ENCODE results near the gene NCLN. TPM values are rescaled to one million over a fixed set of nuclear protein-coding genes. Genes with fewer than 3 reads are reported as not detected.

The NCLN gene
- total RNA-seq, 2 donors from 2014 or later: 75.0 to 195 TPM

DNA sequence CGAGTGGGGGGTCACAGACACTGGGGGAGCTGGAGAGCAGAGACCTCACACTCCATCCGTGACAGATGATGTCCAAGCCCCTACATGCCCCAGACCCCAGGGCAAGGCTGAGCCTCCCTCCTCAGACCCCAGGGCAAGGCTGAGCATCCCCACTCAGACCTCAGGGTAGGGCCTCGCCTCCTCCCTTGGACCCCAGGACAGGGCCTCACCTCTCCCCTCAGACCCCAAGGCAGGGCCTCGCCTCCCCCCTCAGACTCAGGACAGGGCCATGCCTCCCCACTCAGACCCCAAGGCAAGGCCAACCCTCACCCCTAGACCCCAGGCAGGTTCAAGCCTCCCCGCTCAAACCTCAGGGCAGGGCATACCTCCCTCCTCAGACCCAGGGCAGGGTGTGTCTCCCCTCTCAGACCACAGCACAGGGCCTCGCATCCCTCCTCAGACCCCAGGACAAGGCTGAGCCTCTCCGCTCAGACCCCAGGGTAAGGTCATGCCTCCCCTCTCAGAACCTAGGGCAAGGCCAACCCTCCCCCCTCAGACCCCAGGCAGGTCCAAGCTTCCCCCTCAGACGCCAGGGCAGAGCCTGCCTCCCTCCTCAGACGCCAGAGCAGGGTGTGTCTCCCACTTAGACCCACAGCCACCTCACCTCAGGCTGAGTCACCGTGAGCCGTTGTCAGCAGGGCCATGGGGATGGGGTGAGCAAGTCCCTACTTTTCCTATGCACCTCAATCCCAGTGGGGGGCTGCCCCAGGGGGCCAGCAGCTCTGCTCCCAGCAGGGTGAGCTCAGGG, 8.8 kb upstream of the NCLN start:
- intact Hi-C loops (cut with DNase I): no loop called here
- peak overlapping the region in 1 of 2 donors; percentile 73 for H3K9ac ChIP-seq (ENCODE audit: low read depth in 2 of 2, low read length in 2 of 2)

DNA sequence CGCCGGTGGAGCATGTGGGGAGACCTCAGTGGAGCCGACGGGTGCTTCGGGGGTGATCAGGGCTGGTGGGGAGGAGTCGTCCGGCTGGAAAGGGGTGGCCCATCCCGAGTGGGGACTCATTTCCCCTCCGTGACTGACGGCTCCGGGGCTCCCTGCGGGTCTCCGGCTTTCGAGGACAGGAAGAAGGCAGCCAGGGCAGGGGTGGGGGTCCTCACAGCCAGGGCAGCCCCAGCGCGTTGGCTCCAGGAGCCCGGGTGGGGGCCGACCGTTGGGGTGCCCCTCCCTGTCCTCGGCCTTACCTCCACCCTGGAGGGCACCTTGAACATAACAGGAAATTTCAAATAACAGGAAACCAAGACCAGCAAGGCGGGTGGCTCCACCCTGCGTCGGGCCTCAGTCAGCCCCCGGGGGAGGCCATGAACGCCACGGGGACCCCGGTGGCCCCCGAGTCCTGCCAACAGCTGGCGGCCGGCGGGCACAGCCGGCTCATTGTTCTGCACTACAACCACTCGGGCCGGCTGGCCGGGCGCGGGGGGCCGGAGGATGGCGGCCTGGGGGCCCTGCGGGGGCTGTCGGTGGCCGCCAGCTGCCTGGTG, 7.3 kb upstream of the NCLN start, which contains the start of gene S1PR4:
Gene S1PR4 (plus strand): TSS at position 393 of the 596 bp plus-strand sequence. CDS start 24 bp downstream, at position 417.
- TF ChIP-seq, protein P1, sequence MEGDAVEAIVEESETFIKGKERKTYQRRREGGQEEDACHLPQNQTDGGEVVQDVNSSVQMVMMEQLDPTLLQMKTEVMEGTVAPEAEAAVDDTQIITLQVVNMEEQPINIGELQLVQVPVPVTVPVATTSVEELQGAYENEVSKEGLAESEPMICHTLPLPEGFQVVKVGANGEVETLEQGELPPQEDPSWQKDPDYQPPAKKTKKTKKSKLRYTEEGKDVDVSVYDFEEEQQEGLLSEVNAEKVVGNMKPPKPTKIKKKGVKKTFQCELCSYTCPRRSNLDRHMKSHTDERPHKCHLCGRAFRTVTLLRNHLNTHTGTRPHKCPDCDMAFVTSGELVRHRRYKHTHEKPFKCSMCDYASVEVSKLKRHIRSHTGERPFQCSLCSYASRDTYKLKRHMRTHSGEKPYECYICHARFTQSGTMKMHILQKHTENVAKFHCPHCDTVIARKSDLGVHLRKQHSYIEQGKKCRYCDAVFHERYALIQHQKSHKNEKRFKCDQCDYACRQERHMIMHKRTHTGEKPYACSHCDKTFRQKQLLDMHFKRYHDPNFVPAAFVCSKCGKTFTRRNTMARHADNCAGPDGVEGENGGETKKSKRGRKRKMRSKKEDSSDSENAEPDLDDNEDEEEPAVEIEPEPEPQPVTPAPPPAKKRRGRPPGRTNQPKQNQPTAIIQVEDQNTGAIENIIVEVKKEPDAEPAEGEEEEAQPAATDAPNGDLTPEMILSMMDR (IDR thresholded peaks at IDR 0.05): no peak
- no peaks in the 10 kb centered on the region for H3K9me3 ChIP-seq
- H3K27me3 ChIP-seq: no peaks in the 10 kb centered on the region
- H3K4me3 ChIP-seq: peak within 1 kb of the TSS; percentile 40
- no peaks in the 10 kb centered on the region for H3K36me3 ChIP-seq
- intact Hi-C loops (cut with DNase I): no loop called here
- peak within 1 kb of the TSS in 1 of 2 donors; percentile 73 for H3K9ac ChIP-seq (ENCODE audit: low read depth in 2 of 2, low read length in 2 of 2)
- peaks cover 3% of the 10 kb centered on the region for H3K4me1 ChIP-seq
- peak within 1 kb of the TSS; percentile 69 for H3K27ac ChIP-seq
- no peak for DNase-seq

More for the DNA sequence above, 8.8 kb upstream of the NCLN start:
- H3K27ac ChIP-seq: peak overlapping the region; percentile 57
- peaks cover 3% of the 10 kb centered on the region for H3K4me1 ChIP-seq
- H3K36me3 ChIP-seq: no peaks in the 10 kb centered on the region
- TF ChIP-seq, protein P1 (IDR thresholded peaks at IDR 0.05): no peak
- peak; percentile 67 for DNase-seq
- H3K9me3 ChIP-seq: no peaks in the 10 kb centered on the region
- H3K4me3 ChIP-seq: no peak overlapping the region
- no peaks in the 10 kb centered on the region for H3K27me3 ChIP-seq

- Histone ChIP-seq H3K9ac (ENCODE audit: low read depth in 2 of 2, low read length in 2 of 2) (peak overlapping the region in 1 of 2 donors; percentile 73), H3K9me3 (no peaks in the 10 kb centered on the region), H3K36me3 (no peaks in the 10 kb centered on the region), H3K27me3 (no peaks in the 10 kb centered on the region), H3K4me1 (peaks cover 3% of the 10 kb centered on the region), H3K4me3 (peak overlapping the region; percentile 40), H3K27ac (peak overlapping the region; percentile 69)
- TF ChIP-seq, protein P1 (IDR thresholded peaks at IDR 0.05): no peak
- no peak for DNase-seq
- intact Hi-C loops (cut with DNase I): no loop called here
These were observed 6.6 kb upstream of the NCLN start for GRCh38 chr19:3178973-3179738.

GRCh38 chr19:3179739-3180293, 5.9 kb upstream of the NCLN start:
- Histone ChIP-seq H3K27me3 (no peaks in the 10 kb centered on the region), H3K4me3 (peak overlapping the region; percentile 40)

More at GRCh38 chr19:3179739-3180293, 5.9 kb upstream of the NCLN start:
- Histone ChIP-seq H3K9ac (ENCODE audit: low read depth in 2 of 2, low read length in 2 of 2) (peak overlapping the region; percentile 49 to 73), H3K36me3 (no peaks in the 10 kb centered on the region), H3K9me3 (no peaks in the 10 kb centered on the region), H3K4me1 (peaks cover 3% of the 10 kb centered on the region), H3K27ac (peak overlapping the region; percentile 69)
- intact Hi-C loops (cut with DNase I): no loop called here
- no peak for DNase-seq
- TF ChIP-seq, protein P1 (IDR thresholded peaks at IDR 0.05): no peak

Measured in colonic mucosa (tissue), 4 donors.